Mammary epithelial cell (primary cell): ENCODE measurements around the gene SEPSECS.

ENCODE experiments used
- CTCF ChIP-seq, 2 donors: IDR thresholded peaks in 1 of 2; conservative IDR thresholded peaks in 1 of 2; 2 replicates each; pipeline ENCODE4 v1.5.1; 2011 to 2012; ENCODE audit warnings: inconsistent platforms in 2 of 2, low read length in 2 of 2, mild to moderate bottlenecking in 2 of 2, control low read depth in 1 of 2, low read depth in 1 of 2; ENCODE audit not compliant: insufficient read depth in 1 of 2; ENCODE audit errors: extremely low read depth in 1 of 2
- EZH2 ChIP-seq: IDR thresholded peaks from 2 replicates; pipeline ENCODE4 v1.6.1; 2012; ENCODE audit warnings: low read length, inconsistent platforms, borderline replicate concordance

GRCh38 chr4:25144870-25145481 lies 15.3 kb downstream of the SEPSECS start:
- TF ChIP-seq CTCF (conservative IDR thresholded peaks at IDR 0.05 in 1 of 2, IDR thresholded peaks at IDR 0.05 in 1 of 2; ENCODE audit: extremely low read depth in 1 of 2, insufficient read depth in 1 of 2, low read depth in 1 of 2, low read length in 2 of 2) (peak; percentile 54 to 67), EZH2 (no peak)
